H1 (cell line): Measurements from ENCODE around the gene CLEC1A. TPM values are rescaled to one million over a fixed set of nuclear protein-coding genes. Genes with fewer than 3 reads are reported as not detected.

Experiments
- CTCF ChIA-PET: fragments of 300-600 bp; sonication (Branson Sonifier 250); formaldehyde crosslinking; loops from one replicate; lab custom pipeline; 2021; ENCODE audit not compliant: partially characterized antibody; lab: Charles Lee
- POLR2A ChIA-PET: fragments of 300-600 bp; sonication (Branson Sonifier 250); formaldehyde crosslinking; loops from one replicate; lab custom pipeline; 2021; ENCODE audit warnings: inconsistent platforms; ENCODE audit not compliant: partially characterized antibody; lab: Charles Lee
- DNase-seq, 2 experiments: peaks; one replicate each; pipeline versions ENCODE4 v3.0.0 to v3.0.0-alpha.2; 2010 to 2022; ENCODE audit warnings: low spot score in 2 of 2, low read depth in 1 of 2, mixed read lengths in 1 of 2
- FAIRE-seq: peaks from 2 replicates; lab custom pipeline; 2011; peaks lifted over from hg19 to GRCh38; lab: Jason Lieb, UNC
- H2AFZ ChIP-seq: 2 replicates; pipeline ENCODE4 v1.8.1; 2012; ENCODE audit warnings: low read length, inconsistent platforms
- H2AK5ac ChIP-seq: 2 replicates; pipeline ENCODE4 v1.6.1; 2013; ENCODE audit warnings: low read depth, low read length
- H2BK120ac ChIP-seq: replicated peaks from 2 replicates; pipeline ENCODE3; 2013; ENCODE audit warnings: low read depth, low read length, inconsistent platforms
- H2BK12ac ChIP-seq: 2 replicates; pipeline ENCODE4 v1.6.1; 2013; ENCODE audit warnings: low read depth, low read length
- H2BK15ac ChIP-seq: 2 replicates; pipeline ENCODE4 v1.6.1; 2013; ENCODE audit warnings: low read length
- H2BK20ac ChIP-seq: 2 replicates; pipeline ENCODE4 v1.6.1; 2013; ENCODE audit warnings: low read length
- H2BK5ac ChIP-seq: 2 replicates; pipeline ENCODE4 v1.6.1; 2013; ENCODE audit warnings: low read depth, low read length
- H3K14ac ChIP-seq: 2 replicates; pipeline ENCODE4 v1.6.1; 2013; ENCODE audit warnings: inconsistent platforms; ENCODE audit not compliant: insufficient read length
- H3K18ac ChIP-seq: 2 replicates; pipeline ENCODE4 v1.6.1; 2013; ENCODE audit warnings: low read length; ENCODE audit errors: extremely low read depth
- H3K23ac ChIP-seq: 2 replicates; pipeline ENCODE4 v1.6.1; 2013; ENCODE audit warnings: inconsistent platforms; ENCODE audit not compliant: insufficient read length
- H3K23me2 ChIP-seq: 2 replicates; pipeline ENCODE4 v1.6.1; 2013; ENCODE audit warnings: low read depth, low read length
- H3K27ac ChIP-seq: 2 replicates; pipeline ENCODE4 v1.6.1; 2011; ENCODE audit warnings: low read depth, low read length, inconsistent platforms
- H3K27me3 ChIP-seq, 4 experiments: replicated peaks in 1 of 4; 1 replicate in 1 of 4; 2 replicates in 3 of 4; pipeline versions ENCODE4 v1.6.1 to v1.8.1; 2011 to 2013; ENCODE audit warnings: low read length in 3 of 4, mild to moderate bottlenecking in 3 of 4, inconsistent platforms in 2 of 4, mixed read lengths in 2 of 4, moderate library complexity in 1 of 4; ENCODE audit not compliant: control insufficient read depth in 3 of 4, insufficient read depth in 3 of 4; ENCODE audit errors: extremely low read depth in 1 of 4
- H3K36me3 ChIP-seq, 4 experiments: 2 replicates each; pipeline versions ENCODE4 v1.6.1 to v1.8.1; 2011 to 2013; ENCODE audit warnings: mild to moderate bottlenecking in 4 of 4, low read length in 3 of 4, moderate library complexity in 2 of 4, control low read depth in 1 of 4, inconsistent platforms in 1 of 4; ENCODE audit not compliant: insufficient read depth in 4 of 4, control insufficient read depth in 2 of 4
- H3K4ac ChIP-seq: replicated peaks from 2 replicates; pipeline ENCODE3; 2013; ENCODE audit warnings: low read length, low read depth, mixed read lengths, inconsistent platforms; ENCODE audit not compliant: insufficient read length
- H3K4me1 ChIP-seq, 4 experiments: replicated peaks in 1 of 4; 1 replicate in 1 of 4; 2 replicates in 3 of 4; pipeline versions ENCODE4 v1.6.1 to v1.8.1; 2011 to 2013; ENCODE audit warnings: low read length in 3 of 4, inconsistent platforms in 2 of 4, mixed read lengths in 1 of 4; ENCODE audit not compliant: insufficient read depth in 4 of 4, control insufficient read depth in 3 of 4
- H3K4me2 ChIP-seq, 2 experiments: 2 replicates each; pipeline versions ENCODE4 v1.6.1 to v1.8.1; 2011 to 2013; ENCODE audit warnings: low read depth in 2 of 2, low read length in 2 of 2, control low read depth in 1 of 2, inconsistent platforms in 1 of 2, mild to moderate bottlenecking in 1 of 2; ENCODE audit not compliant: insufficient read depth in 1 of 2
- H3K4me3 ChIP-seq, 4 experiments: fragments of 200-600, 300-600 bp in 1 of 4; sonication (generic), shearing (Covaris generic), sonication (Bioruptor Twin) in 1 of 4; 2 replicates each; pipeline versions ENCODE4 v1.5.1 to v1.8.1; 2011 to 2016; ENCODE audit warnings: low read length in 4 of 4, low read depth in 3 of 4, control low read depth in 2 of 4, inconsistent platforms in 2 of 4, mild to moderate bottlenecking in 2 of 4, mixed read lengths in 1 of 4, moderate library complexity in 1 of 4; ENCODE audit not compliant: insufficient read depth in 2 of 4; ENCODE audit errors: extremely low read depth in 1 of 4
- H3K56ac ChIP-seq: replicated peaks from 2 replicates; pipeline ENCODE3; 2013; ENCODE audit warnings: low read depth, mild to moderate bottlenecking, mixed read lengths, low read length, inconsistent platforms; ENCODE audit not compliant: insufficient read length
- H3K79me1 ChIP-seq: 2 replicates; pipeline ENCODE4 v1.6.1; 2013; ENCODE audit warnings: low read depth, low read length, control low read depth
- H3K79me2 ChIP-seq, 2 experiments: 2 replicates each; pipeline versions ENCODE4 v1.6.1 to v1.8.1; 2012 to 2013; ENCODE audit warnings: low read length in 2 of 2, mild to moderate bottlenecking in 2 of 2, inconsistent platforms in 1 of 2; ENCODE audit not compliant: insufficient read depth in 2 of 2, control insufficient read depth in 1 of 2
- H3K9ac ChIP-seq, 4 experiments: replicated peaks in 1 of 4; 1 replicate in 1 of 4; 2 replicates in 3 of 4; pipeline versions ENCODE4 v1.6.1 to v1.8.1; 2011 to 2013; ENCODE audit warnings: low read depth in 3 of 4, low read length in 3 of 4, control low read depth in 2 of 4, mild to moderate bottlenecking in 2 of 4, moderate library complexity in 2 of 4, inconsistent platforms in 1 of 4; ENCODE audit errors: extremely low read depth in 1 of 4
- H3K9me3 ChIP-seq, 2 experiments: 2 replicates each; pipeline versions ENCODE4 v1.6.1 to v1.8.1; 2012 to 2013; ENCODE audit warnings: mild to moderate bottlenecking in 2 of 2, moderate library complexity in 2 of 2, control low read depth in 1 of 2, inconsistent platforms in 1 of 2, low read depth in 1 of 2, low read length in 1 of 2, mixed read lengths in 1 of 2; ENCODE audit not compliant: insufficient read depth in 2 of 2
- H4K20me1 ChIP-seq, 2 experiments: replicated peaks in 1 of 2; 2 replicates each; pipeline versions ENCODE3 to v1.8.1; 2011 to 2013; ENCODE audit warnings: inconsistent platforms in 2 of 2, low read length in 2 of 2, mild to moderate bottlenecking in 1 of 2; ENCODE audit not compliant: insufficient read depth in 2 of 2, control insufficient read depth in 1 of 2
- H4K5ac ChIP-seq: 2 replicates; pipeline ENCODE4 v1.6.1; 2013; ENCODE audit warnings: low read length, low read depth, mixed read lengths, inconsistent platforms; ENCODE audit not compliant: insufficient read length
- H4K8ac ChIP-seq: 2 replicates; pipeline ENCODE4 v1.8.0; 2013; ENCODE audit warnings: mild to moderate bottlenecking, moderate library complexity, low read length, inconsistent platforms; ENCODE audit not compliant: insufficient read depth; ENCODE audit errors: extremely low read depth
- H4K91ac ChIP-seq: replicated peaks from 2 replicates; pipeline ENCODE3; 2013; ENCODE audit warnings: low read length, mixed read lengths, inconsistent platforms; ENCODE audit not compliant: insufficient read length
- ASH2L ChIP-seq: fragments of 200-600, 300-600 bp; sonication (generic); IDR thresholded peaks from one replicate; pipeline ENCODE4 v1.7.1; 2017; ENCODE audit warnings: low read length
- ATF2 ChIP-seq: IDR thresholded peaks from 2 replicates; pipeline ENCODE4 v1.6.1; 2012; ENCODE audit warnings: low read length, inconsistent platforms
- SP2 ChIP-seq: IDR thresholded peaks from 2 replicates; pipeline ENCODE4 v1.6.1; 2012; ENCODE audit warnings: mild to moderate bottlenecking, low read length, inconsistent platforms
- SUZ12 ChIP-seq: fragments of 200-600 bp; sonication (generic); IDR thresholded peaks from 2 replicates; pipeline ENCODE4 v1.6.1; 2012; ENCODE audit warnings: mild to moderate bottlenecking, inconsistent platforms, low read length, moderate library complexity, mixed read lengths
- TBP ChIP-seq: IDR thresholded peaks from 2 replicates; pipeline ENCODE4 v1.6.1; 2011; ENCODE audit warnings: low read depth, low read length, improper control_type of control experiment
- TCF12 ChIP-seq: IDR thresholded peaks from 2 replicates; pipeline ENCODE4 v1.6.1; 2011; ENCODE audit warnings: low read depth, mild to moderate bottlenecking, low read length
- WGBS, 2 experiments: shearing (Covaris generic) in 1 of 2; methylation state at CpG; one replicate each; pipeline versions ENCODE4 v1.1.6 to v1.1.7; 2013 to 2015; ENCODE audit warnings: low lambda C conversion rate in 2 of 2, mixed read lengths in 2 of 2, inconsistent platforms in 1 of 2, low coverage in 1 of 2, missing lambda C conversion rate in 1 of 2; ENCODE audit not compliant: insufficient replicate concordance in 2 of 2, insufficient coverage in 1 of 2, insufficient read length in 1 of 2; ENCODE audit errors: extremely low coverage in 1 of 2, missing lambda C conversion rate in 1 of 2; 5-methylcytosine and 5-hydroxymethylcytosine counted together
- polyA plus RNA-seq, 7 experiments: library from polyadenylated mRNA; depleted of rRNA in 3 of 7; stranded (reverse) in 5 of 7; unstranded in 2 of 7; fragments of >200 nt in 5 of 7; fragments of 200-250 nt in 2 of 7; gene quantifications; 1 replicate in 5 of 7; 2 replicates in 1 of 7; 4 replicates in 1 of 7; pipeline versions ENCODE4 v1.2.1 to v1.2.3, GENCODE V29; 2011 to 2013; ENCODE audit warnings: missing spikeins in 2 of 7, mixed read lengths in 2 of 7
- total RNA-seq: library from RNA; stranded (reverse); fragmentation: NEBNext Ultra II Directional; extraction: Animal tissue kit (Norgen Biotek cat#: 25700); gene quantifications from 2 replicates; pipeline ENCODE4 v1.2.1, GENCODE V29; 2021

The CLEC1A gene
- total and polyA plus RNA-seq, 2 of the 8 experiments (the other 6 are each of a cell fraction or from before 2014, with no cell fraction given): 0.20 TPM; not detected in 1

GRCh38 chr12:10115311-10115710, 16.5 kb upstream of the CLEC1A start:
- Histone ChIP-seq H3K27me3 (no peaks in the 10 kb centered on the region), H3K79me1 (no peaks in the 10 kb centered on the region), H3K27ac (no peak overlapping the region), H2BK15ac (no peak overlapping the region), H2BK120ac (no peak overlapping the region), H3K23ac (no peak overlapping the region), H2BK12ac (no peak overlapping the region), H3K4ac (no peak overlapping the region), H4K5ac (no peak overlapping the region), H3K4me2 (no peak overlapping the region), H2BK5ac (no peak overlapping the region), H3K18ac (no peak overlapping the region), H3K9ac (no peak overlapping the region), H4K20me1 (no peaks in the 10 kb centered on the region), H4K91ac (no peak overlapping the region), H2AK5ac (no peak overlapping the region), H2AFZ (no peak overlapping the region), H3K79me2 (no peaks in the 10 kb centered on the region), H3K14ac (no peak overlapping the region), H3K56ac (no peak overlapping the region), H2BK20ac (no peak overlapping the region), H3K23me2 (no peaks in the 10 kb centered on the region), H3K4me3 (no peak overlapping the region), H3K4me1 (no peaks in the 10 kb centered on the region), H4K8ac (no peak overlapping the region), H3K9me3 (peaks cover 0 to 4% of the 10 kb centered on the region in 2 experiments; a peak in 1 of 4 replicates), H3K36me3 (no peaks in the 10 kb centered on the region; a peak in 1 of 8 replicates)
- DNase-seq: no peak
- TF ChIP-seq SP2 (no peak), TBP (no peak), TCF12 (no peak), ASH2L (no peak), ATF2 (no peak), SUZ12 (no peak)
- ChIA-PET CTCF (interaction anchor here (0.7 to 1.8 kb wide), 5 partner anchors 33 to 81 kb away, joined by 3 to 4 read pairs (median 3); no protein-coding TSS in a partner anchor), POLR2A (no interaction called here)
- WGBS, 2 experiments: 86% methylated on average over 15 of the region's 15 CpGs; no CpG with 5 or more reads in 1 of the 2 experiments
- no peak for FAIRE-seq
